Body of pancreas (tissue), 4 donors: ENCODE data around the gene ZNF692. TPM values are rescaled to one million over a fixed set of nuclear protein-coding genes. Genes with fewer than 3 reads are reported as not detected.

Experiments used
- ATAC-seq: fragments of 150-250 bp; one replicate; pipeline ENCODE4 v1.9.1; 2016
- DNase-seq, 4 donors: peaks; one replicate each; pipeline ENCODE4 v3.0.0-alpha.2; 2019
- H3K27ac ChIP-seq, 4 donors: fragments of 200-600 bp; sonication (generic); 1 replicate in 3 of 4; 2 replicates in 1 of 4; pipeline versions ENCODE4 v1.5.1 to v1.6.1; 2016 to 2019; ENCODE audit warnings: mild to moderate bottlenecking in 1 of 4, mixed read lengths in 1 of 4, moderate library complexity in 1 of 4
- H3K27me3 ChIP-seq, 2 donors: fragments of 200-600 bp; sonication (generic); one replicate each; pipeline ENCODE4 v1.6.0; 2016; ENCODE audit warnings: mild to moderate bottlenecking in 1 of 2
- H3K36me3 ChIP-seq, 2 donors: fragments of 200-600 bp; sonication (generic); replicated peaks in 1 of 2; 2 replicates each; pipeline ENCODE4 v1.5.1; 2016; ENCODE audit warnings: low read depth in 2 of 2; ENCODE audit not compliant: insufficient read depth in 1 of 2
- H3K4me1 ChIP-seq: fragments of 200-600 bp; sonication (generic); one replicate; pipeline ENCODE4 v1.6.0; 2016
- H3K4me3 ChIP-seq, 2 donors: fragments of 200-600 bp; sonication (generic); 1 replicate in 1 of 2; 2 replicates in 1 of 2; pipeline ENCODE4 v1.5.1; 2016 to 2019
- H3K9me3 ChIP-seq, 3 donors: fragments of 200-600 bp; sonication (generic); 1 replicate in 2 of 3; 2 replicates in 1 of 3; pipeline ENCODE4 v1.5.1; 2016
- POLR2A ChIP-seq, 3 donors: fragments of 450-650 bp; IDR thresholded peaks; one replicate each; pipeline ENCODE4 v1.6.1; 2016; ENCODE audit warnings: antibody characterized with exemption in 3 of 3, mild to moderate bottlenecking in 2 of 3
- WGBS, 2 donors: methylation state at CpG; one replicate each; pipeline ENCODE4 v1.1.5; 2017; 5-methylcytosine and 5-hydroxymethylcytosine counted together
- intact Hi-C: fragments of 100-400 bp; cut with DNase I; formaldehyde crosslinking; loops from one replicate; pipeline ENCODE4 v1.15.1; 2023
- total RNA-seq, 2 donors: library from RNA; depleted of rRNA; stranded (reverse); fragments of >200 nt; gene quantifications; one replicate each; pipeline ENCODE4 v1.1.0, GENCODE V29; 2016
- TF ChIP-seq, protein P1 (sequence below), 7 experiments: fragments of 450-650 bp in 4 of 7; fragments of 200-600 bp in 3 of 7; sonication (generic) in 3 of 7; IDR thresholded peaks; one replicate each; pipeline ENCODE4 v1.5.1; 2016 to 2019; ENCODE audit warnings: antibody characterized with exemption in 7 of 7

ZNF692 gene
- total RNA-seq, 2 donors from 2014 or later: 35.8 to 128 TPM

DNA sequence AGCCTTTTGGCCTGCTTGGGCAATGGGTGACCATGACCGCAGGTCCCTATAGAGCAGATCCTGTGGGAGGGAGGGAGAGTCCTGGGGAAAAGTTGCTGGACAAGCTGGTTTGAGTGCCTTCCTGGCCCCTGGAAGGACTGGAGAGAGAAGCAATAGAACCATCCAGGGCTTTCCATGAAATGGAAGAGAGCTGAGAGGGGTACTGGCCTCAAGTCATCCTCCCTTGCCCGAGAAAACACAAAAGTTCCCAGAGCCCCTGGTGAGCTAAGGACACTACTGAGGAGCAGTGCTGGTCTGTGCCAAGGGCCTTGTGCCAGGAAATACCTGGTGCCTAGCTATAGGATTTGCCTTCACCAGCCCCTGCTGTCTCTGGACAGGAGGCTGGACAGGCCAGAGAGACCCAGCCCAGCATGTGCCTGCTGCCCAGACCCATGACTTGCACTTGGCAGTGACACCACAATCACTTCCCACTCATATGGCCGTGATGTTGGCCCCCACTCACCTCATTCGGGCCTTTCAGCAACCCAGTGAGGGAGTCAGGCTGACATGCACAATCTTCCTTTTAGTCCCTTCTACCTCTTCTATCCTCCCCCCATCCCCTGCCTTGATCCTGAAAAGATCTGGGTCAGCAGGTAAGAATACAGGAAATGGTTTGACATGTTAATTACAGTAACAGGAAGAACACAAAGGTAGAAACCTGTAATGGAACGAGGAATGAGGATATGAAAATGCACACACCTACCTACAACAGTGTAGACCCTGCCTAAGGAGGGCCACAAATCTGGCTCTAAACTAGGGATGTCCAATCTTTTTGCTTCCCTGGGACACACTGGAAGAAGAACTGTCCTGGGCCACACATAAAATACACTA is 40.1 kb downstream of the ZNF692 start:
- Histone ChIP-seq H3K27ac (peak overlapping the region in 1 of 4 donors; percentile 8), H3K4me3 (no peak overlapping the region), H3K36me3 (peaks cover 8 to 18% of the 10 kb centered on the region in 2 donors), H3K27me3 (no peaks in the 10 kb centered on the region), H3K4me1 (peaks cover 34% of the 10 kb centered on the region), H3K9me3 (no peaks in the 10 kb centered on the region)
- TF ChIP-seq, protein P1, sequence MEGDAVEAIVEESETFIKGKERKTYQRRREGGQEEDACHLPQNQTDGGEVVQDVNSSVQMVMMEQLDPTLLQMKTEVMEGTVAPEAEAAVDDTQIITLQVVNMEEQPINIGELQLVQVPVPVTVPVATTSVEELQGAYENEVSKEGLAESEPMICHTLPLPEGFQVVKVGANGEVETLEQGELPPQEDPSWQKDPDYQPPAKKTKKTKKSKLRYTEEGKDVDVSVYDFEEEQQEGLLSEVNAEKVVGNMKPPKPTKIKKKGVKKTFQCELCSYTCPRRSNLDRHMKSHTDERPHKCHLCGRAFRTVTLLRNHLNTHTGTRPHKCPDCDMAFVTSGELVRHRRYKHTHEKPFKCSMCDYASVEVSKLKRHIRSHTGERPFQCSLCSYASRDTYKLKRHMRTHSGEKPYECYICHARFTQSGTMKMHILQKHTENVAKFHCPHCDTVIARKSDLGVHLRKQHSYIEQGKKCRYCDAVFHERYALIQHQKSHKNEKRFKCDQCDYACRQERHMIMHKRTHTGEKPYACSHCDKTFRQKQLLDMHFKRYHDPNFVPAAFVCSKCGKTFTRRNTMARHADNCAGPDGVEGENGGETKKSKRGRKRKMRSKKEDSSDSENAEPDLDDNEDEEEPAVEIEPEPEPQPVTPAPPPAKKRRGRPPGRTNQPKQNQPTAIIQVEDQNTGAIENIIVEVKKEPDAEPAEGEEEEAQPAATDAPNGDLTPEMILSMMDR (IDR thresholded peaks at IDR 0.05): no peak
- TF ChIP-seq POLR2A (IDR thresholded peaks at IDR 0.05): no peak
- 71 to 80% methylated on average over 5 of the region's 5 CpGs for WGBS, 2 donors
- no peak for ATAC-seq
- intact Hi-C loops: no loop called here
- peak in 1 of 4 donors; percentile 10 for DNase-seq

DNA sequence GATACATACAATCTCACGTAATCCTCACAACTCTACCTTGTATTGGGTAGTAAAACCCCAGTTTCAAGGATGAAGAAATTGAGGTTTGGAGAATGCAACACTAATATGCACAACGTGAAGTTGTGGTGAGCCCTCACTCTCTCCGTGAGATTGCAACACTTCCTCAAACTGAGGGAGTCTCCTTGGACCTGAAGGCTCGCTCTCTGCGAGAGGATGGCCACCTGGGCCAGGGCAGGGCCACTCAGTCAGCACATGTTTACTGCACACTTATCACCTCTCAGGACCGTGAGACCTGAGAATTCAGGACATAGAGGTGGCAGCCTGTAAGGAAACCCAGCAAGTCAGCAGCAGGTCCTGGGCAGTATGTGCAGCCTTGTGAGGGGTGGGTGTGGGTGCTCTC is 41.8 kb downstream of the ZNF692 start:
- peaks cover 17% of the 10 kb centered on the region for H3K4me1 ChIP-seq
- intact Hi-C loops: no loop called here
- H3K27ac ChIP-seq: no peak overlapping the region
- H3K27me3 ChIP-seq: no peaks in the 10 kb centered on the region
- 48 to 72% methylated on average over 4 to 6 of the region's 6 CpGs for WGBS, 2 donors
- DNase-seq: no peak
- H3K9me3 ChIP-seq: no peaks in the 10 kb centered on the region
- no peak for ATAC-seq
- peaks cover 12 to 25% of the 10 kb centered on the region in 2 donors for H3K36me3 ChIP-seq
- TF ChIP-seq POLR2A (IDR thresholded peaks at IDR 0.05): no peak
- no peak overlapping the region for H3K4me3 ChIP-seq

DNA sequence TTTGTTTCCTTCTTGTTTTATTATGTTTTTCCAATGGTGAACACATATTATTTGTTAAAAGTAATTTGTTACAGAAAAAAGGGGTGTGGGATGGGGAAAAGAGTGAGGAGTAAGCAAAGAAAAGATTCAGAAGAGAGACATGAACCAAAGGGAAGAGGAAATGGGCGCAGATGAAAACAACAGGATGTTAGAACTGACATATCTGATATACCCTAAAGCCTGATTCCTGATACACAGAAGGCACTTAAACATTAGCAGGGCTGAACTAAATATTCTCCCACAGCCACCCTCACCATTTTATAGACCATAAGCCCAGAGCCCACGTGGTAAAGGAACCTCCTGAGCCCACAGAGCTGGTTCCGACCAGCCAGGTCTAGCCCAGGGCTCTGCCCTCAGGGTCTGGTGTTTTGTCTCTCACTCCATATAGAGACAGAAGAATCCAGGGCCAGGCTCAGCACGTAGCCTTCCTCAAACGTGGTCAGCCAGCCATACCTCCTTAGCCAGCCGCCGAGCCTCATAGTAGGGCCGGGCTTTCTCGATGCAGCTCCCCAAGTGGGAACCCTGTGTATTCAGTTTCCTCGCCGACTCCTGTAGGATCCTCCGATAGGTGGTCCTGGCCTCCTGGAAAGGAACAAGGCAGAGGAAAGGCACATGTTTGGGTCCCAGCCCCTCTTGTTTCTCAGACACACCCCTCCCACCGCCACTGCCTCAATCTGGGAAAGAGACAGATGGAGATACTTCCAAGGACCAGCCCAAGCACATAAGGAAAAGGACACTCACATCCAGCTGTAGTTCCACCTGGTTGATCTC is 42.6 kb downstream of the ZNF692 start:
- H3K27me3 ChIP-seq: no peaks in the 10 kb centered on the region
- no peak overlapping the region for H3K27ac ChIP-seq
- TF ChIP-seq, protein P1 (IDR thresholded peaks at IDR 0.05): no peak
- TF ChIP-seq POLR2A (IDR thresholded peaks at IDR 0.05): no peak
- no peak for ATAC-seq
- no peak for DNase-seq
- peaks cover 12 to 25% of the 10 kb centered on the region in 2 donors for H3K36me3 ChIP-seq
- H3K4me1 ChIP-seq: peaks cover 11% of the 10 kb centered on the region
- H3K9me3 ChIP-seq: no peaks in the 10 kb centered on the region
- intact Hi-C loops: no loop called here
- no peak overlapping the region for H3K4me3 ChIP-seq
- WGBS, 2 donors: 81 to 82% methylated on average over 13 of the region's 13 CpGs

DNA sequence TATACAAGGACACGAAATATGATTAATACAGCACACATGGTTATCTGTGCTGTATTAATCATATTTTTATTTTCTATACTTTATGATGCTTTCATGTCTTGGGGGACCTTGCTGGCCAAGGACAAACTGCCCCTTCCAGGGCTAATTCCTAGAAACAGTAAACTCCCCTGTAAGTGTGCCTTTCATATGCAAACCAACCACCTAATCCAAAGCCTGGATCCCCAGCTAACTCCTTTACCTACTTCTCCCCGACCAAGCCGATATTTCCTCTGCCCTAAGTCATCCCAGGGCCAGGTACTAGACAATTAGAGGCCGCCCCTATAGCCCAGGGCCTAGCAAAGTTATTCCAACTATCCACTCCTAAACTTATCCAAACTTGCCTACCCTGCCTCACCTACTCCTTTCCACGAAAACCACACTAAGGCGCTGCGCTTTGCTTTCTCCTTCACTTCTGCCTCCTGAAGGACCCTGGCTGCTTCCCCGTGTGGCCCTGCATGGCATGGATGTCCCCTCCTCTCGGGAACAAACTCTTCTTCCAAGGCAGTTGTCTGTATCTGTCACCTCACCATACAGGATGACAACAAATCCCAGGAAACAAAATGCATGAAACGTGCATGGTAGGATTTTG is 43.4 kb downstream of the ZNF692 start:
- Histone ChIP-seq H3K4me1 (peaks cover 12% of the 10 kb centered on the region), H3K4me3 (no peak overlapping the region), H3K36me3 (peaks cover 12 to 25% of the 10 kb centered on the region in 2 donors), H3K27ac (no peak overlapping the region), H3K9me3 (no peaks in the 10 kb centered on the region), H3K27me3 (no peaks in the 10 kb centered on the region)
- DNase-seq: no peak
- WGBS, 2 donors: 89 to 91% methylated on average over 10 of the region's 10 CpGs
- intact Hi-C loops: no loop called here
- TF ChIP-seq POLR2A (IDR thresholded peaks at IDR 0.05): no peak
- TF ChIP-seq, protein P1 (IDR thresholded peaks at IDR 0.05): no peak
- no peak for ATAC-seq

DNA sequence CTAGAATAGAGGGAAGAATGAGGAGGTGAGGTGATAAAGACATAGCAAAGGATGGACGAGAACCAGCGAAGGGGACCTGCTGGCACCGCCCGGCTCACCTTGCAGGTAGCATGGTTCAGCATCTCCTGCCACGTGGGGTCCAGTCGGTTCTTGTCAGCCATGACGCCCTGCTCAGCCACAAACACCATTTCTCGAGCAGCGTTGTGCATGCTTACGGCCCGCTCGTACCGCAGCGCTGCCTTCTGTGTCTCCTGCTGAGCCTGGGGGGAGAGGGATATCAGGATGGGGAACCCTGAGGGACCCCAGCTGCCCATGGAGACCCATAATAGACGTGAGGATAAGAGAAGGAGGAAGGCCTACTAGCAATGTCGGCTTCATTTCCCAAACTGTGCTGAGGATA is 44.5 kb downstream of the ZNF692 start:
- H3K36me3 ChIP-seq: peaks cover 12 to 24% of the 10 kb centered on the region in 2 donors

More for the DNA sequence above, 44.5 kb downstream of the ZNF692 start:
- no peak for DNase-seq
- no peak for ATAC-seq
- TF ChIP-seq, protein P1 (IDR thresholded peaks at IDR 0.05): no peak
- no peak for TF ChIP-seq POLR2A (IDR thresholded peaks at IDR 0.05)
- Histone ChIP-seq H3K4me3 (no peak overlapping the region), H3K27me3 (no peaks in the 10 kb centered on the region), H3K27ac (no peak overlapping the region), H3K4me1 (peaks cover 12% of the 10 kb centered on the region), H3K9me3 (no peaks in the 10 kb centered on the region)
- WGBS, 2 donors: 91 to 92% methylated on average over 16 of the region's 16 CpGs
- intact Hi-C loops: no loop called here
